ENCODE data around the gene DENND4B.

Gene DENND4B

DNA sequence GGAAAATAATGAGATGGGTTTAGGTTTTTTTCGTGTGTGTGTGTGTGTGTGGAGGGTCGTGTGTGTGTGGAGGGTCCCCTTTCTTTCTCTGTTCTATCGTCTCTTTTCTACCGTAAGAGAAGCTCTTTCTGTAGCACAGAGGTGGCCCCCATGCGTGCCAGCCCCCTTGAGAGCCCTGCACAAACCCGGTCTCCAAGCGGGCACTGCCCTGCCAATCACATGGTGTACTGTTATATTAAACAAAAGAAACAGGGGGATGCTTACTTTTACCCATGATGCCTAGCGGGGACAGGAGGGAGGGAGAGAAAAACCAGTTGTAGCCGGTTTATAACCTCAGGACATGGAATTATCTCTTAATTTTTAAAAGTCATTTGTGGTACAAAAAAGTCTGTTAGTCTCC lies 64.8 kb downstream of the DENND4B start:
- CTCF ChIA-PET = interaction anchor here (0.6 to 0.7 kb wide), 2 partner anchors 22 to 41 kb away, joined by 3 to 4 read pairs; partner anchors contain the start of gene GATAD2B
- TF ChIP-seq HDGF (IDR thresholded peaks at IDR 0.05; ENCODE audit: borderline replicate concordance) = no peak
- no peak for TF ChIP-seq FOXA1 (IDR thresholded peaks at IDR 0.05)
- no peak for TF ChIP-seq NFRKB (IDR thresholded peaks at IDR 0.05)
- TF ChIP-seq, protein P1, sequence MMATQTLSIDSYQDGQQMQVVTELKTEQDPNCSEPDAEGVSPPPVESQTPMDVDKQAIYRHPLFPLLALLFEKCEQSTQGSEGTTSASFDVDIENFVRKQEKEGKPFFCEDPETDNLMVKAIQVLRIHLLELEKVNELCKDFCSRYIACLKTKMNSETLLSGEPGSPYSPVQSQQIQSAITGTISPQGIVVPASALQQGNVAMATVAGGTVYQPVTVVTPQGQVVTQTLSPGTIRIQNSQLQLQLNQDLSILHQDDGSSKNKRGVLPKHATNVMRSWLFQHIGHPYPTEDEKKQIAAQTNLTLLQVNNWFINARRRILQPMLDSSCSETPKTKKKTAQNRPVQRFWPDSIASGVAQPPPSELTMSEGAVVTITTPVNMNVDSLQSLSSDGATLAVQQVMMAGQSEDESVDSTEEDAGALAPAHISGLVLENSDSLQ (IDR thresholded peaks at IDR 0.05) = peak; percentile 76
- peak; percentile 42 for DNase-seq (ENCODE audit: extremely low spot score)
- POLR2A ChIA-PET = interaction anchor here (1.4 to 3.4 kb wide), 5 partner anchors 40 to 109 kb away, joined by 5 to 25 read pairs (median 7); partner anchors contain the start of genes CREB3L4, GATAD2B, JTB and RPS27

DNA sequence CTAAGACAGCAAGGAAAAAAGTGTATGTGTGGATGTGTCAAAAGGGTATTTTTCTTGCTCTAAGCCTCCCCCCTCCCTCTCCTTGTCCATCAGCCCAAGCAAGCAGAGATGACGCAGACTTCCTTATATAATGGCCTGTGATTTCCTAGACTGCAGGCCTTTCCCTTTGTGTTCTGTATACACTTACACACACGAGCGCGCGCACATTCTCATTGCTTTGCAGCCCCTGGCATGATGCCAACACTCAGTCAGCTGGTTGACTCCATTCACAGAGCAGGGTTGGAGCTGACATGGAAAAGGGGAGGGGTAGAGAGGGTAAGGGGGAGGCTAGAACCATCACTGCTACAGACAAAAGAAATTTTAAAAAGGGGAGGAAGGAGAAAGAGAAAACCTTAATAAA lies 65.6 kb downstream of the DENND4B start:
- TF ChIP-seq ZNF384 (IDR thresholded peaks at IDR 0.05) = no peak; the same call in 1 of the 2 replicates
- no peak for TF ChIP-seq LEF1 (IDR thresholded peaks at IDR 0.05; ENCODE audit: borderline replicate concordance)
- no peak for TF ChIP-seq SUZ12 (IDR thresholded peaks at IDR 0.05)
- TF ChIP-seq, protein P1 (IDR thresholded peaks at IDR 0.05) = peak; percentile 79
- DNase-seq (ENCODE audit: extremely low spot score) = peak; percentile 78
- ChIA-PET POLR2A (interaction anchor here (1.5 to 3.4 kb wide), 4 partner anchors 41 to 110 kb away, joined by 5 to 25 read pairs (median 8); partner anchors contain the start of genes GATAD2B, JTB and RPS27), CTCF (interaction anchor here (0.6 to 0.7 kb wide), 2 partner anchors 42 to 311 kb away, joined by 3 to 4 read pairs; partner anchors contain the start of genes GATAD2B and TPM3)

DNA sequence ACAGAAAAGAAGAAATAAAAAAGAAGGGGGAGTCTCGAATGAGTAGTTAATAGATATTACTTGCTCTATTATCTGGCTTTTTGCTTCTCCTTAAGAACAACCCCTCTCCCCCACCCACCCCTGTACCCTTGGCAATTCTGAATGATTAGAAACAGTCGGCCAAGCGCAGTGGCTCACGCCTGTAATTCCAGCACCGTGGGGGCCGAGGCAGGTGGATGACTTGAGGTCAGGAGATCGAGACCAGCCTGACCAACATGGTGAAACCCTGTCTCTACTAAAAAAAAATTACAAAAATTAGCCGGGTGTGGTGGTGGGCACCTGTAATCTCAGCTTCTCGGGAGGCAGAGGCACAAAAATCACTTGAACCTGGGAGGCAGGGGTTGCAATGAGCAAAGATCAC lies 66.5 kb downstream of the DENND4B start:
- ChIA-PET CTCF (interaction anchor here (0.6 kb wide), 1 partner anchor 312 kb away, joined by 4 read pairs; the partner anchor contains the start of gene TPM3), POLR2A (no interaction called here)
- DNase-seq (ENCODE audit: extremely low spot score) = no peak
- TF ChIP-seq SP1 (IDR thresholded peaks at IDR 0.05) (no peak), TARDBP (IDR thresholded peaks at IDR 0.05) (no peak), FOXA1 (IDR thresholded peaks at IDR 0.05) (no peak), CTBP1 (IDR thresholded peaks at IDR 0.05; ENCODE audit: borderline replicate concordance) (no peak), L3MBTL2 (conservative IDR thresholded peaks at IDR 0.05) (no peak), ELF4 (IDR thresholded peaks at IDR 0.05) (no peak), FOXK2 (IDR thresholded peaks at IDR 0.05) (no peak), ZNF384 (IDR thresholded peaks at IDR 0.05) (no peak), HDGF (IDR thresholded peaks at IDR 0.05; ENCODE audit: borderline replicate concordance) (no peak), FOXM1 (IDR thresholded peaks at IDR 0.05; ENCODE audit: borderline replicate concordance) (no peak), NFRKB (IDR thresholded peaks at IDR 0.05) (no peak), LEF1 (IDR thresholded peaks at IDR 0.05; ENCODE audit: borderline replicate concordance) (no peak), BHLHE40 (IDR thresholded peaks at IDR 0.05; ENCODE audit: borderline replicate concordance) (no peak), SUZ12 (IDR thresholded peaks at IDR 0.05) (no peak)
- TF ChIP-seq, protein P1 (IDR thresholded peaks at IDR 0.05) = no peak
